ENCODE results near the gene ACOXL.

Gene ACOXL

GRCh38 chr2:111116843-111117597 lies 384.6 kb downstream of the ACOXL start:
- DNase-seq (ENCODE audit: low read depth), result peak; percentile 54

GRCh38 chr2:111117598-111118480 lies 385.5 kb downstream of the ACOXL start:
- peak; percentile 17 for DNase-seq (ENCODE audit: low read depth)

GRCh38 chr2:111118481-111118980 lies 386.2 kb downstream of the ACOXL start:
- no peak for DNase-seq (ENCODE audit: low read depth)

GRCh38 chr2:111118981-111119821 lies 386.8 kb downstream of the ACOXL start:
- DNase-seq (ENCODE audit: low read depth), result no peak

- no peak for DNase-seq (ENCODE audit: low read depth)
These were observed 387.5 kb downstream of the ACOXL start for GRCh38 chr2:111119822-111120252.

GRCh38 chr2:111120253-111121027 lies 388.1 kb downstream of the ACOXL start, which contains the start of gene BCL2L11:
TSS of gene BCL2L11 (plus strand) at chr2:111120914. CDS start at chr2:111123746, 2,832 bp downstream.
- DNase-seq (ENCODE audit: low read depth), result peak; percentile 81

- no peak for DNase-seq (ENCODE audit: low read depth)
These were observed 388.9 kb downstream of the ACOXL start for GRCh38 chr2:111121028-111121827.

GRCh38 chr2:111121828-111122630 lies 389.7 kb downstream of the ACOXL start:
- peak; percentile 65 for DNase-seq (ENCODE audit: low read depth)

GRCh38 chr2:111122631-111123421 lies 390.5 kb downstream of the ACOXL start:
- DNase-seq (ENCODE audit: low read depth), result peak; percentile 64

GRCh38 chr2:111123751-111124150 lies 391.4 kb downstream of the ACOXL start:
- no peak for DNase-seq (ENCODE audit: low read depth)

GRCh38 chr2:111126581-111126980 lies 394.2 kb downstream of the ACOXL start:
- no peak for DNase-seq (ENCODE audit: low read depth)

GRCh38 chr2:111127351-111127750 lies 395.0 kb downstream of the ACOXL start:
- DNase-seq (ENCODE audit: low read depth), result no peak

GRCh38 chr2:111128096-111128495 lies 395.7 kb downstream of the ACOXL start:
- no peak for DNase-seq (ENCODE audit: low read depth)

- no peak for DNase-seq (ENCODE audit: low read depth)
These were observed 401.2 kb downstream of the ACOXL start for GRCh38 chr2:111133603-111134002.

GRCh38 chr2:111134055-111134454 lies 401.7 kb downstream of the ACOXL start:
- no peak for DNase-seq (ENCODE audit: low read depth)

GRCh38 chr2:111135237-111135909 lies 403.0 kb downstream of the ACOXL start:
- DNase-seq (ENCODE audit: low read depth), result no peak

GRCh38 chr2:111135910-111136297 lies 403.5 kb downstream of the ACOXL start:
- peak; percentile 18 for DNase-seq (ENCODE audit: low read depth)

GRCh38 chr2:111138839-111139238 lies 406.5 kb downstream of the ACOXL start:
- no peak for DNase-seq (ENCODE audit: low read depth)

All from fibroblast of the conjunctiva (primary cell).